Measurements from ENCODE around the gene FAM124B. TPM values are rescaled to one million over a fixed set of nuclear protein-coding genes. Genes with fewer than 3 reads are reported as not detected.

Gene FAM124B
- 1 to 10 TPM; 1.8 to 3.0 (median 2.4) TPM for polyA plus RNA-seq (ENCODE audit: insufficient read length in 4 of 4)

- peak in 1 of 4 donors; percentile 10 for DNase-seq (ENCODE audit: low read depth in 4 of 4, low spot score in 2 of 4)
Measured at GRCh38 chr2:224401641-224402342, at the start of gene FAM124B. FAM124B (minus strand) TSS chr2:224402107; CDS start chr2:224401768, 339 bp downstream.

- no peak for DNase-seq (ENCODE audit: low read depth in 4 of 4, low spot score in 2 of 4)
Measured at GRCh38 chr2:224449212-224450147, 47.6 kb upstream of the FAM124B start.

DNA sequence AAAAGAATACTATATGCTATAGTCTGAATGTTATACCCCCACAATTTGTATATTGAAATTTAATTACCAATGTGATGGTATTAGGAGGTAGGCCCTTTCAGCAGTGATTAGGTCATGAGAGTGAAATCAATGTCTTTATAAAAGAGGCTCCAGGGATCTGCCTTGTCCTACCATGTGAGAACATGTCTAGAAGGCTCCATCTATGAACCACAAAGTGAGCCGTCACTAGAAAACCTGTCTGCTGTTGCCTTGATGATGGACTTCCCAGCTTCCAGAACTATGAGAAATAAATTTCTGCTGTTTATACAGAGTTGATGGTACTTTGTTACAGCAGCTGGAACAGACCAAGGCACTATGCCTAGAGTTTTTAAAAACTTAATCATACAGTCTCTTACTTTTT, 46.3 kb upstream of the FAM124B start:
- no peak for DNase-seq (ENCODE audit: low read depth in 4 of 4, low spot score in 2 of 4)

DNA sequence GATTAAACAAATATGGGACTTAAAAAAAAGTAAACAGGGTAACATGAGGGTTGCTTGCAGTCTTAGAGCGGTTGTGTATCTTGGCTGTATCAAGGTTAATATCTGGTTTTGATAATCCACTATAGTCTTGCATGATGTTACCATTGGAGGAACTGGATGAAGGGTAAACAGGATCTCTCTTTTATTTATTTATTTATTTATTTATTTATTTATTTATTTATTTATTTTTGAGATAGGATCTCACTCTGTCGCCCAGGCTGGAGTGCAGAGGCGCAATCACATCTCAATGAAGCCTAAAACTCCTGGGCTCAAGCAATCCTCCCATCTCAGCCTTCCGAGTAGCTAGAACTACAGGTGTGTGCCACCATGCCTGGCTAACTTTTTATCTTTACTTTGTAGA, 42.9 kb upstream of the FAM124B start:
- DNase-seq (ENCODE audit: low read depth in 4 of 4, low spot score in 2 of 4), result no peak

- DNase-seq (ENCODE audit: low read depth in 4 of 4, low spot score in 2 of 4), result no peak
Measured at GRCh38 chr2:224444021-224444420, 42.1 kb upstream of the FAM124B start.

GRCh38 chr2:224442071-224442967, 40.4 kb upstream of the FAM124B start:
- peak in 2 of 4 donors; percentile 28 to 34 for DNase-seq (ENCODE audit: low read depth in 4 of 4, low spot score in 2 of 4)

DNA sequence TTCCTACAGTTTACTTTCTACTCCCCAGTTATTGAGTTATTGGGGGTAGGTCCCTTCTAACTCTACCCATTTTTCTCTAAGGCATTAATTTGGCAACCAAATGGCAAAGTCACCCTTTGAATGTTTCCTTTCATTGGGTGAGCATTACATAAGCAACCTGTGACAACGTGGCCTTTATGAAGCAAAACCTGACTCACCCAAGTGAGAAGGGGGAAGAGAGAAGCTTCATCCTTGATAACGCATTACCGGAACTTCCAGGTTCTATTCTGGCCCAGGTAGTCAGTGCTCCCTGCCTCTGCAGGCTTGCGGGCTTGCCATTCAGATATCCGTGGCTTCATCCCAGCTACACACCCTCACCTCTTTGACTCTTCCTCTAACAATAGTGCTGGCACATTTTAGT, 39.1 kb upstream of the FAM124B start:
- DNase-seq (ENCODE audit: low read depth in 4 of 4, low spot score in 2 of 4), result no peak

DNA sequence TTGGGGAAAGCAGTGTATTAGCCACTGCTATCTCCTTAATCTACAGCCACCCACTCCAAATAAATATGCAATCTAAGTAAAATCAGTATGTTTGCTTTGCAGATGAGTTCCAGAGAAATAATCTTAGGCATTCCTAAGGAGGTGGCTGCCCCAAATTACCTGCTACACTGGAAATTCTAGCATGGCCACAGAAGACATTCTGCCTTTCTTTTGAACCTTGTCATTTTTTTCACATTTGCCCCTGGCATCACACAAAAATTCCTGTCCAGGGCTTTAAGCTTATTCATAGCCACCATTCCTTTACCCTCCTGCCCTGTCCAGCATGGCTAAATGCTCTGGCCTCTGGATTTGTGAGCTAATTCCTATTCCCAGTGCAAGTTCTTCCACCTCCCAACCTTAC, 36.8 kb upstream of the FAM124B start:
- no peak for DNase-seq (ENCODE audit: low read depth in 4 of 4, low spot score in 2 of 4)

DNA sequence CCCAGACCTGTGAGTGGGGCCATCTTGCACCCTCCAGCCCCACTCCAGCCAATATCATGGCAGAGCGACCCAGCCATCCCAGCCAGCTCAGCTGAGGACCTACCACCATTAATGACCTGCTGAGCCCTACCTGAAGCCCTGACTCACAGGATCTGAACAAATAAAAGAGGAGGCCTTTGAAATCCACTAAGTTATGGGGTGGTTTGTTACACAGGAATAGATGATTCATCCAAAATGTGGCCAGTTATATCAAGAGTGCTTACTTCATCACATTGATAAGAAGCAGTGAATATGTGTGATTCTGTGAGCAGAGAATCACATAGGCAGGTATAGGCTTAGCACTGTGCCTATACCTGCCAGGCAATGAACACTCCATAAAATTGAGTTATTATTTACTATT, 34.7 kb upstream of the FAM124B start:
- DNase-seq (ENCODE audit: low read depth in 4 of 4, low spot score in 2 of 4), result no peak

GRCh38 chr2:224434618-224435017, 32.7 kb upstream of the FAM124B start:
- no peak for DNase-seq (ENCODE audit: low read depth in 4 of 4, low spot score in 2 of 4)

GRCh38 chr2:224433442-224433841, 31.5 kb upstream of the FAM124B start:
- no peak for DNase-seq (ENCODE audit: low read depth in 4 of 4, low spot score in 2 of 4)

DNA sequence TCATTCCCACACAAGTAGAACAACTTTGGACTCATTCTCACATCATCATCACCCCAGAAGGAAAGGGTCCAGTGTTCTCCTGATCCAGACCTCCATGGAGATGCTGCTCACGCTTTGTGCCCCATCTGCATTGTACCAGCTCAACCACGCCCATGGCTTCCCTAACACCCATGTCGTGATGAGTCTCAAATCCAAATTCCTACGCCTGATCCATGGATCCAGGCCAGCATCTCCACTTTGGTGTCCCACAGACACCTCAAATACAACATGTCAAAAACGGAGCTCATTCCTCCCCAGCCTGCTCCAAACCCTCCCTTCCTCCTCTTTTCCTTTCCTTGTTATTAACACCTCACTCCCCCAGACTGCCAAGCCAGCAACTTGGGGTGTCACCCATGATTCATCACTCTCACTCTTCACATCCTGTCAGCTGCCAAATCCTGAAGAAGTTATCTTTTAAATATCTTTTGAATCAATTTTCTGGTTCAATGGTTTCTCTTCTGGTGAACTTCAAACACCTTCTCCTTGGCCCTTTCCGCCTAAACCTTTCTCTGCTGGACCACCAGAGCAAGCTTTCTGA, 30.2 kb upstream of the FAM124B start:
- no peak for DNase-seq (ENCODE audit: low read depth in 4 of 4, low spot score in 2 of 4)

DNA sequence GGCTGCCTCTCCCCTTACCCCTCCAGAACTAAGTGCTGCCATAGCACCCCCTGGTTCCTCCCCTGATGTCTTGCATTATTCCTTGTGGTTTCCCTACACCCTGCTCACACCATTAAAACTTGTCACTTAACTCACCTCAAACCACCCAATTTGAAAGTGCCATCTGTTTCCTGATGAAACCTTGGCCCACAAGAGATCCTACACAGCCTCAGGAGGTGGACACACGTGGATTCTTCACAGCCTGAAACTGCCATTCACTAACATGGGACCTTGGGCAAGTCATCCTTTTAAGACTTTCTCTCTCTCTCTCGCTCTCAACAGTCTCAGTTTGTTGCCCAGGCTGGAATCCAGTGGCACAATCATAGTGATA, 27.5 kb upstream of the FAM124B start:
- no peak for DNase-seq (ENCODE audit: low read depth in 4 of 4, low spot score in 2 of 4)

DNA sequence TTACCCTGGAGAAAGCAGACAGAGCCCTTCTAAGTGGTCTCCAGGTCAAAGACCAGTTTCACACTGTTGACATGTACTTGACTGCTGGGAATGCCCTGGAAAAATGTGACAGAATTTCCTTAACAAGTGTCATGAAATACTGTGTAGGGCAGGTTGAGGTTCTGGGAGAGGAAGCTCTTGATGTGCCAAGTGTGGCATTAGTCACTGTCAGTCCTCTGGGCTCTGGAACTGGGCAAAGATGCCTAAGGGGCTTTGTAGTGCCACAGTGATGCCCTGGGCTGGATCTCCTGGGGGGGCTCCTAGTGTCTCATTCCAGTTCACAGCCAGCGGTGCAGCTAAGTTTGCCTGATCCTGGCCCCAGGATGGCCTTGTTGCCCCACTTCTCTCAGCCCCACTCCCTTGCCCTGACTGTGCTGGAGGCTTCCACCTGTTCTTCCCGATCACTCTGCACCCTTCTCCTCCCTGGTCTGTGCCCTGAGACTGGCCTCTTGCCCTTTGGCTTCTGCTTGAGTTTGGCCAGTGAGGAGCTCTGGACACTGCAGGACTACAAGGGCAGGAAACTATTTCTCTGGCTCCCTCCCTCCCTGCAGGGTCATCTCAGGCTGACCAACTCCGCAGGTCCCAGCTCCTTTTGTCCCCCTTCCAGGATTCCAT, 27.0 kb upstream of the FAM124B start:
- DNase-seq (ENCODE audit: low read depth in 4 of 4, low spot score in 2 of 4), result no peak

DNA sequence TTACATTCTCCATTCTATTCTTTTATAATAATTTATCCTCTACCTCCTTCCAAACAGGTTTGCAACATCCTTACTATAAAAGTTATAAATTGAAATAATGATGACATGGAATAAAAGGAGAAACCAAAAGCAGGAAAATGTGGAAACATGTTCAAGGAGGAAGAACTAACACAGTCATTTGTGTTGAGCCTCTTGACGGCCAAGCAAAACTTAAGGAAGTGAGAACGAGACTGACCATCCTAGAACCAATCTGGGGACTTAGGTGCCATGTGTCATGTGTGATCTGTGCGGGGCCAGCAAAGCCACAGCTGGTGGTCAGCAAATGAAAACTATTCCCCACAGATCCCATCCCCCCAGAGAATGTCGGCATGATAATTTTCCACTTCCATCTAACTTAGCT, 25.6 kb upstream of the FAM124B start:
- no peak for DNase-seq (ENCODE audit: low read depth in 4 of 4, low spot score in 2 of 4)

GRCh38 chr2:224426656-224427055, 24.7 kb upstream of the FAM124B start:
- DNase-seq (ENCODE audit: low read depth in 4 of 4, low spot score in 2 of 4), result no peak

DNA sequence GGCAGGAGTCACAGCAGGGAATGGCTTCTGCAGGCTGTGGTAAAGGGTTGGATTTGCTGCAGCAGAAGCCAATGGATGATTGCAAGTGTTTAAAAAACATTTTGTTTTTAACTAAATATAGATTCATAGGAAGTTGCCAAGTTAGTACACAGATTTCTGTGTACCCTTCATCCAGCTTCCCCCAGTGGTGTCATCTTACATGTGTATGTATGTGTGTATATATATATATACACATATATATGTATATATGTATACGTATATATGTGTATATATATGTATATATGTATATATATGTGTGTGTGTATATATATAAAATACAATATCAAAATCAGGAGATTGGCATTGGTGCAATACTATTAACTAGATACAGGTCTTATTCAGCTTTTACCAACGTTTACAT, 19.2 kb upstream of the FAM124B start:
- no peak for DNase-seq (ENCODE audit: low read depth in 4 of 4, low spot score in 2 of 4)

DNA sequence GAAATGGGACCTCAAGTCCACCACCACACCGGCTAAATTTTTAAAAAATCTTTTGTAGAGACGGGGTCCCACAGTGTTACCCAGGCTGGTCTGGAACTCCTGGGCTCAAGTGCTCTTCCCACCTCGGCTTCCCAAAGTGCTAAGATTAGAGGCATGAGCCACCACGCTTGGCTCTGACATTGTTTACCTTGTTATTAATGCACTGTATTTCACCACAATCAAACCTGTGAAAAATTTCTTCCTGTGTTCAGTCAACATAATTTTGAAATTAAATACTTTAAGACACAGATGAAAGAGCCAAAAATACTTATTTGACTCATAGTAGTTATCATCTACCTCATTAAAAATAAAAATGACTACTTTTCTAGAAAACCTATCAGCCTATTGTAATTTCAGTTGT, 16.0 kb upstream of the FAM124B start:
- DNase-seq (ENCODE audit: low read depth in 4 of 4, low spot score in 2 of 4), result no peak

GRCh38 chr2:224417361-224417729, 15.4 kb upstream of the FAM124B start:
- no peak for DNase-seq (ENCODE audit: low read depth in 4 of 4, low spot score in 2 of 4)

Measured in left renal cortex interstitium (tissue), 4 donors.